Tibial nerve (tissue), 4 donors: ENCODE results near the gene DHX58. TPM values are rescaled to one million over a fixed set of nuclear protein-coding genes. Genes with fewer than 3 reads are reported as not detected.

Experiments
- DNase-seq, 2 donors: peaks; one replicate each; pipeline ENCODE4 v3.0.0-alpha.2; 2019; ENCODE audit warnings: low spot score in 2 of 2
- H3K27ac ChIP-seq, 4 donors: fragments of 200-600 bp; sonication (generic) in 3 of 4; one replicate each; pipeline ENCODE4 v1.5.1; 2017 to 2019; ENCODE audit warnings: mild to moderate bottlenecking in 1 of 4
- H3K27me3 ChIP-seq, 2 donors: fragments of 200-600 bp; sonication (generic) in 1 of 2; one replicate each; pipeline versions ENCODE4 v1.5.1 to v1.6.0; 2017 to 2019
- H3K36me3 ChIP-seq, 3 donors: fragments of 200-600 bp; sonication (generic); one replicate each; pipeline ENCODE4 v1.5.1; 2018 to 2019
- H3K4me1 ChIP-seq, 4 donors: fragments of 200-600 bp; sonication (generic) in 3 of 4; one replicate each; pipeline ENCODE4 v1.5.1; 2017 to 2019
- H3K4me3 ChIP-seq, 4 donors: fragments of 200-600 bp; sonication (generic) in 3 of 4; one replicate each; pipeline ENCODE4 v1.5.1; 2017 to 2019; ENCODE audit warnings: mild to moderate bottlenecking in 1 of 4, moderate library complexity in 1 of 4
- H3K9me3 ChIP-seq, 4 donors: fragments of 200-600 bp; sonication (generic) in 3 of 4; one replicate each; pipeline ENCODE4 v1.5.1; 2017 to 2019
- CTCF ChIP-seq, 5 experiments: fragments of 200-600 bp in 3 of 5; fragments of 450-650 bp in 2 of 5; sonication (generic) in 3 of 5; IDR thresholded peaks; one replicate each; pipeline ENCODE4 v1.5.1; 2016 to 2019; ENCODE audit warnings: antibody characterized with exemption in 5 of 5, mild to moderate bottlenecking in 3 of 5, moderate library complexity in 2 of 5
- EP300 ChIP-seq, 2 donors: sonication (generic); formaldehyde crosslinking; IDR thresholded peaks; one replicate each; pipeline ENCODE4 v1.6.1; 2017; ENCODE audit warnings: antibody characterized with exemption in 2 of 2, mild to moderate bottlenecking in 1 of 2
- POLR2A ChIP-seq, 2 donors: fragments of 450-650 bp; IDR thresholded peaks; one replicate each; pipeline ENCODE4 v1.6.1; 2017; ENCODE audit warnings: antibody characterized with exemption in 2 of 2, mild to moderate bottlenecking in 2 of 2, moderate library complexity in 2 of 2
- WGBS, 2 donors: methylation state at CpG; one replicate each; pipeline ENCODE4 v1.1.5; 2018; 5-methylcytosine and 5-hydroxymethylcytosine counted together
- total RNA-seq, 4 donors: library from RNA; depleted of rRNA; stranded (reverse); fragments of >200 nt; gene quantifications; one replicate each; pipeline ENCODE4 v1.1.0, GENCODE V29; 2016

Gene DHX58
- total RNA-seq, 4 donors from 2014 or later, result 15.9 to 29.4 (median 21.7) TPM

DNA sequence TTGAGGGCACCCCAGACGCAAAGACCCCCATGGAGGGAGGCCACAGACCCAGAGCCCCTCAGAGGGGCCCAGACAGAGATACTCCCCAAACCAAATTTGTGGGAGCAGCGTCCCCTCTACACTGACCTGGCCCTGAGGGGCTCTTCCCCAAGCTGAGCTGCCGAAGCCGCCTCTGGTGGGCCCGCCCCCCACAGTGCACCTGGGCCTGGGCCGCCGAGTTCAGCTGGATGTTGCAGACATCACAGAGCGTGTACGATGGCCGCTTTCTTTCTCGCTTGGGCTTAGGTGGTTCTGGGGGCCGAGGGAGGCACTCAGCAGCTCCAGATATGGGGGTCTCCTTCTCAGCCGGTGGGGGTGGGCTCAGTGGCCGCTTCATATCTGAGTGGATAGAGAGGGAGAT, 49.8 kb downstream of the DHX58 start:
- Histone ChIP-seq H3K36me3 (no peaks in the 10 kb centered on the region), H3K4me1 (no peaks in the 10 kb centered on the region), H3K9me3 (no peaks in the 10 kb centered on the region), H3K27me3 (peaks cover 0 to 3% of the 10 kb centered on the region in 2 donors), H3K27ac (no peak overlapping the region), H3K4me3 (no peak overlapping the region)
- no peak for TF ChIP-seq EP300 (IDR thresholded peaks at IDR 0.05)
- TF ChIP-seq CTCF (IDR thresholded peaks at IDR 0.05), result no peak
- TF ChIP-seq POLR2A (IDR thresholded peaks at IDR 0.05), result no peak
- WGBS, 2 donors, result 82 to 87% methylated on average over 3 to 11 of the region's 14 CpGs
- DNase-seq, result no peak

GRCh38 chr17:42061646-42062487, 50.6 kb downstream of the DHX58 start:
- no peak overlapping the region for H3K27ac ChIP-seq
- no peak for DNase-seq
- H3K36me3 ChIP-seq, result no peaks in the 10 kb centered on the region
- H3K9me3 ChIP-seq, result no peaks in the 10 kb centered on the region
- no peak overlapping the region for H3K4me3 ChIP-seq
- TF ChIP-seq CTCF (IDR thresholded peaks at IDR 0.05), result no peak
- TF ChIP-seq POLR2A (IDR thresholded peaks at IDR 0.05), result no peak
- TF ChIP-seq EP300 (IDR thresholded peaks at IDR 0.05), result no peak
- no peaks in the 10 kb centered on the region for H3K4me1 ChIP-seq
- 56 to 69% methylated on average over 5 of the region's 5 CpGs for WGBS, 2 donors
- H3K27me3 ChIP-seq, result peaks cover 0 to 3% of the 10 kb centered on the region in 2 donors

DNA sequence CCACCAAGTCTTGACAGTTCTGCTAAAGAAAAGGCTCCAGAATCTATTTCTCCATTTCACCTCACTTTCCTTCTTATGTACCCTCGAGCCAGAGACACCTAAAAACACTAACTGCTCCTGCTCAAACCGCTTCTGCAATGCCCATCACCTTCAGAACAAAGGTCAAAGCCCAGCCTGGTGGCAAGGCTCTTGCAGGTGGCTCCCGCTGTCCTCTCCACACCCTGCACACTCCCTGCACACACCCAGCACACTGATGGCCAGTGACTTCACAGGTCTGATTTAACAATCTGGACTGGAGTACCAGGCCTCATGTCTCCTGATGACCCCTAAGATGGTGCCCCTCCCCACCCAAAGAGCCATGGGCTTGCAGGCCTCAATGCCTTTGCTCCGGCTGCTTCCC, 52.3 kb downstream of the DHX58 start:
- Histone ChIP-seq H3K27me3 (peaks cover 0 to 4% of the 10 kb centered on the region in 2 donors), H3K9me3 (no peaks in the 10 kb centered on the region), H3K4me3 (no peak overlapping the region), H3K27ac (no peak overlapping the region), H3K36me3 (no peaks in the 10 kb centered on the region), H3K4me1 (no peaks in the 10 kb centered on the region)
- TF ChIP-seq POLR2A (IDR thresholded peaks at IDR 0.05), result no peak
- no peak for TF ChIP-seq CTCF (IDR thresholded peaks at IDR 0.05)
- no peak for TF ChIP-seq EP300 (IDR thresholded peaks at IDR 0.05)
- DNase-seq, result no peak
- WGBS, 2 donors, result 89 to 90% methylated on average over 4 of the region's 4 CpGs

GRCh38 chr17:42059815-42060214, 52.7 kb downstream of the DHX58 start:
- WGBS, 2 donors, result 71 to 73% methylated on average over 4 of the region's 4 CpGs
- no peak for DNase-seq
- H3K27ac ChIP-seq, result no peak overlapping the region
- H3K9me3 ChIP-seq, result no peaks in the 10 kb centered on the region
- H3K4me3 ChIP-seq, result no peak overlapping the region
- no peaks in the 10 kb centered on the region for H3K36me3 ChIP-seq
- H3K4me1 ChIP-seq, result no peaks in the 10 kb centered on the region
- TF ChIP-seq POLR2A (IDR thresholded peaks at IDR 0.05) (no peak), EP300 (IDR thresholded peaks at IDR 0.05) (no peak), CTCF (IDR thresholded peaks at IDR 0.05) (no peak)
- peaks cover 0 to 8% of the 10 kb centered on the region in 2 donors for H3K27me3 ChIP-seq

DNA sequence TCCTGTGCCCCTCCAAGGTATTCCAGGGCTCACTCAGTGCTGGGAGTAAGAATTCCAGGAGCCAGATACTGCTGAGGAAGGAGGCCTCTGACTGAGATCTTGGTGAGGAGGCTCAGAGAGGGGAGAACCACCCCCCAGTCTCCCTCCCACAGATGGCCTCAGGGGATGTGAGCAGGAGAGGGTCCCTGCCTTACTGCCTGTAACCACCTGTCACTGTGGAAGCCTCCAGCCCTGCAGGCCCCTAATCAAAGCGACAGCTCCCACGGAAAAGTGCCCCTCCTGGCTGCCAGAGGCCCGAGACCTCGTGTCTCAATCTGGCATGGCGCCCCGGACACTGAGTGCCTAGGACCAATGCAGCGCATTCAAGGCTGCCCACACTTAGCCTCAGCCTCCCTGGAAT, 54.5 kb downstream of the DHX58 start:
- Histone ChIP-seq H3K4me1 (no peaks in the 10 kb centered on the region), H3K9me3 (no peaks in the 10 kb centered on the region), H3K36me3 (no peaks in the 10 kb centered on the region), H3K27me3 (peaks cover 0 to 24% of the 10 kb centered on the region in 2 donors), H3K4me3 (no peak overlapping the region), H3K27ac (no peak overlapping the region)
- no peak for TF ChIP-seq CTCF (IDR thresholded peaks at IDR 0.05)
- TF ChIP-seq EP300 (IDR thresholded peaks at IDR 0.05), result no peak
- TF ChIP-seq POLR2A (IDR thresholded peaks at IDR 0.05), result no peak
- WGBS, 2 donors, result 30 to 78% methylated on average over 2 to 7 of the region's 7 CpGs
- no peak for DNase-seq
